Measurements from ENCODE around the gene MED12L.
A peak's percentile ranks its signal among the peaks of the same experiment; 100 is the strongest.

Gene MED12L

GRCh38 chr3:151436675-151437446 lies 351.4 kb downstream of the MED12L start:
- TF ChIP-seq CTCF (IDR thresholded peaks at IDR 0.05): no peak

- no peak for TF ChIP-seq CTCF (IDR thresholded peaks at IDR 0.05)
These were observed 352.4 kb downstream of the MED12L start for GRCh38 chr3:151437906-151438305.

- TF ChIP-seq CTCF (IDR thresholded peaks at IDR 0.05): peak; percentile 84
These were observed 354.2 kb downstream of the MED12L start for GRCh38 chr3:151439652-151440125.

- no peak for TF ChIP-seq CTCF (IDR thresholded peaks at IDR 0.05)
These were observed 355.5 kb downstream of the MED12L start for GRCh38 chr3:151440940-151441339.

- TF ChIP-seq CTCF (IDR thresholded peaks at IDR 0.05): no peak
These were observed 358.1 kb downstream of the MED12L start for GRCh38 chr3:151443583-151443982.

- no peak for TF ChIP-seq CTCF (IDR thresholded peaks at IDR 0.05)
These were observed 360.0 kb downstream of the MED12L start for GRCh38 chr3:151445273-151446001.

GRCh38 chr3:151446002-151446340 lies 360.5 kb downstream of the MED12L start:
- TF ChIP-seq CTCF (IDR thresholded peaks at IDR 0.05): no peak
